Measurements from ENCODE around the gene LCOR.

LCOR gene

GRCh38 chr10:96831867-96832720, at the start of gene LCOR:
Gene LCOR (plus strand): TSS chr10:96832298. CDS start chr10:96949058, 116,760 bp downstream.
- peak within 1 kb of the TSS; percentile 77 for H3K9ac ChIP-seq
- no peaks in the 10 kb centered on the region for H3K27me3 ChIP-seq (ENCODE audit: insufficient read depth, low read depth)
- H4K20me1 ChIP-seq (ENCODE audit: insufficient read depth) = peaks cover 10% of the 10 kb centered on the region; the same call in 1 of the 2 replicates
- H3K4me1 ChIP-seq (ENCODE audit: low read depth, poor library complexity, severe bottlenecking) = peaks cover 50% of the 10 kb centered on the region
- peak within 1 kb of the TSS; percentile 82 for H3K27ac ChIP-seq
- H3K4me2 ChIP-seq = peak within 1 kb of the TSS; percentile 99
- no peaks in the 10 kb centered on the region for H3K36me3 ChIP-seq (ENCODE audit: insufficient read depth)
- no peak within 1 kb of the TSS for H3K4me3 ChIP-seq (IDR thresholded peaks at IDR 0.05; ENCODE audit: insufficient read depth, low read depth, low read length)
- peaks cover 43% of the 10 kb centered on the region for H3K79me2 ChIP-seq (ENCODE audit: insufficient read depth, low read depth)
- TF ChIP-seq CTCF (conservative IDR thresholded peaks at IDR 0.05; ENCODE audit: low read depth, low read length) = no peak
- H2AFZ ChIP-seq (ENCODE audit: low read depth) = peak within 1 kb of the TSS; percentile 90

GRCh38 chr10:96784253-96784652, 47.8 kb upstream of the LCOR start:
- Histone ChIP-seq H3K27ac (no peak overlapping the region), H3K9ac (no peak overlapping the region), H2AFZ (ENCODE audit: low read depth) (no peak overlapping the region), H3K4me3 (IDR thresholded peaks at IDR 0.05; ENCODE audit: insufficient read depth, low read depth, low read length) (no peak overlapping the region), H4K20me1 (ENCODE audit: insufficient read depth) (no peaks in the 10 kb centered on the region), H3K79me2 (ENCODE audit: insufficient read depth, low read depth) (no peaks in the 10 kb centered on the region), H3K4me1 (ENCODE audit: low read depth, poor library complexity, severe bottlenecking) (no peaks in the 10 kb centered on the region), H3K36me3 (ENCODE audit: insufficient read depth) (no peaks in the 10 kb centered on the region), H3K4me2 (no peak overlapping the region), H3K27me3 (ENCODE audit: insufficient read depth, low read depth) (no peaks in the 10 kb centered on the region)
- TF ChIP-seq CTCF (conservative IDR thresholded peaks at IDR 0.05; ENCODE audit: low read depth, low read length) = no peak

- no peaks in the 10 kb centered on the region for H3K27me3 ChIP-seq (ENCODE audit: insufficient read depth, low read depth)
- no peak overlapping the region for H3K27ac ChIP-seq
- H3K79me2 ChIP-seq (ENCODE audit: insufficient read depth, low read depth) = no peaks in the 10 kb centered on the region
- no peak overlapping the region for H3K4me3 ChIP-seq (IDR thresholded peaks at IDR 0.05; ENCODE audit: insufficient read depth, low read depth, low read length)
- no peak overlapping the region for H2AFZ ChIP-seq (ENCODE audit: low read depth)
- no peaks in the 10 kb centered on the region for H3K36me3 ChIP-seq (ENCODE audit: insufficient read depth)
- no peaks in the 10 kb centered on the region for H3K4me1 ChIP-seq (ENCODE audit: low read depth, poor library complexity, severe bottlenecking)
- H3K4me2 ChIP-seq = no peak overlapping the region
- no peak overlapping the region for H3K9ac ChIP-seq
- no peaks in the 10 kb centered on the region for H4K20me1 ChIP-seq (ENCODE audit: insufficient read depth)
- TF ChIP-seq CTCF (conservative IDR thresholded peaks at IDR 0.05; ENCODE audit: low read depth, low read length) = peak; percentile 26; the same call in 1 of the 2 replicates
These were observed 42.5 kb upstream of the LCOR start for GRCh38 chr10:96789571-96790108.

GRCh38 chr10:96791902-96792301, 40.2 kb upstream of the LCOR start:
- no peak overlapping the region for H2AFZ ChIP-seq (ENCODE audit: low read depth)
- H3K4me3 ChIP-seq (IDR thresholded peaks at IDR 0.05; ENCODE audit: insufficient read depth, low read depth, low read length) = no peak overlapping the region
- no peaks in the 10 kb centered on the region for H3K79me2 ChIP-seq (ENCODE audit: insufficient read depth, low read depth)
- no peaks in the 10 kb centered on the region for H4K20me1 ChIP-seq (ENCODE audit: insufficient read depth)
- no peaks in the 10 kb centered on the region for H3K4me1 ChIP-seq (ENCODE audit: low read depth, poor library complexity, severe bottlenecking)
- no peak overlapping the region for H3K27ac ChIP-seq
- H3K4me2 ChIP-seq = no peak overlapping the region
- no peak for TF ChIP-seq CTCF (conservative IDR thresholded peaks at IDR 0.05; ENCODE audit: low read depth, low read length)
- H3K36me3 ChIP-seq (ENCODE audit: insufficient read depth) = no peaks in the 10 kb centered on the region
- no peak overlapping the region for H3K9ac ChIP-seq
- no peaks in the 10 kb centered on the region for H3K27me3 ChIP-seq (ENCODE audit: insufficient read depth, low read depth)
